GM21528 (cell line): ENCODE data around the gene NUDT1.

Source experiments
- ATAC-seq: cut with Tn5 transposase; IDR thresholded peaks from one replicate; pipeline ENCODE4 v1.9.1; 2021; ENCODE audit warnings: mild to moderate bottlenecking, moderate library complexity; ENCODE audit not compliant: unreplicated experiment, low FRiP score

The NUDT1 gene

GRCh38 chr7:2222516-2222915 lies 19.5 kb upstream of the NUDT1 start:
- ATAC-seq: no peak

- ATAC-seq: no peak
Observed at GRCh38 chr7:2223321-2223720, 18.7 kb upstream of the NUDT1 start.

GRCh38 chr7:2224491-2224928 lies 17.5 kb upstream of the NUDT1 start:
- no peak for ATAC-seq

- no peak for ATAC-seq
Observed at GRCh38 chr7:2224934-2225333, 17.1 kb upstream of the NUDT1 start.

- ATAC-seq: no peak
Observed at GRCh38 chr7:2225336-2225735, 16.7 kb upstream of the NUDT1 start.

- no peak for ATAC-seq
Observed at GRCh38 chr7:2225830-2226229, 16.2 kb upstream of the NUDT1 start.

GRCh38 chr7:2227699-2228098 lies 14.3 kb upstream of the NUDT1 start:
- ATAC-seq: no peak

GRCh38 chr7:2228921-2229320 lies 13.1 kb upstream of the NUDT1 start:
- ATAC-seq: no peak

- ATAC-seq: no peak
Observed at GRCh38 chr7:2229467-2229866, 12.6 kb upstream of the NUDT1 start.

GRCh38 chr7:2230226-2230625 lies 11.8 kb upstream of the NUDT1 start:
- no peak for ATAC-seq

- no peak for ATAC-seq
Observed at GRCh38 chr7:2230882-2231281, 11.1 kb upstream of the NUDT1 start.

GRCh38 chr7:2231992-2232765 lies 9.8 kb upstream of the NUDT1 start:
- ATAC-seq: peak; percentile 29

- ATAC-seq: peak; percentile 68
Observed at GRCh38 chr7:2232766-2233520, 9.1 kb upstream of the NUDT1 start, which contains the start of gene MAD1L1. Gene MAD1L1, minus strand, starts transcription at chr7:2232945. Its CDS starts 2,812 bp downstream, at chr7:2230133.

GRCh38 chr7:2233926-2234325 lies 8.1 kb upstream of the NUDT1 start:
- ATAC-seq: no peak

- peak; percentile 58 for ATAC-seq
Observed at GRCh38 chr7:2237109-2237602, 4.9 kb upstream of the NUDT1 start.

- no peak for ATAC-seq
Observed at GRCh38 chr7:2239242-2239641, 2.8 kb upstream of the NUDT1 start.

GRCh38 chr7:2242541-2243429 lies 759 bp downstream of the NUDT1 start:
- ATAC-seq: no peak

- no peak for ATAC-seq
Observed at GRCh38 chr7:2243458-2243857, 1.4 kb downstream of the NUDT1 start.

- no peak for ATAC-seq
Observed at GRCh38 chr7:2244404-2244995, 2.5 kb downstream of the NUDT1 start.
